Activated B cell treated with CpG ODN at 0.5 μM for 24 hours (primary cell): ENCODE data around the gene PEX11G. TPM values are rescaled to one million over a fixed set of nuclear protein-coding genes. Genes with fewer than 3 reads are reported as not detected.

ENCODE experiments used
- ATAC-seq: fragments of 200-7000 bp; cut with Tn5 transposase; one replicate; pipeline ENCODE4 v1.10.0; 2021; ENCODE audit warnings: low read depth, mild to moderate bottlenecking, moderate library complexity
- CTCF ChIA-PET: fragments of 350-600 bp; sonication (Branson Sonifier 250); formaldehyde crosslinking; loops from one replicate; lab custom pipeline; 2021; ENCODE audit warnings: antibody characterized with exemption; lab: Charles Lee
- POLR2A ChIA-PET: fragments of 350-600 bp; sonication (Branson Sonifier 250); formaldehyde crosslinking; loops from one replicate; lab custom pipeline; 2021; ENCODE audit warnings: antibody characterized with exemption; lab: Charles Lee
- DNase-seq: peaks from one replicate; pipeline ENCODE4 v3.0.0; 2022
- H3K27ac Mint-ChIP-seq: one replicate; pipeline ENCODE4 v1.8.0; 2020; ENCODE audit warnings: mixed read lengths
- H3K27me3 Mint-ChIP-seq: one replicate; pipeline ENCODE4 v1.8.0; 2021; ENCODE audit warnings: mixed read lengths
- H3K36me3 Mint-ChIP-seq: one replicate; pipeline ENCODE4 v1.8.0; 2021; ENCODE audit warnings: low read depth, mixed read lengths
- H3K4me1 Mint-ChIP-seq: one replicate; pipeline ENCODE4 v1.8.0; 2021; ENCODE audit warnings: mixed read lengths
- H3K4me3 Mint-ChIP-seq: one replicate; pipeline ENCODE4 v1.8.0; 2020; ENCODE audit warnings: mild to moderate bottlenecking, mixed read lengths
- H3K9me3 Mint-ChIP-seq: one replicate; pipeline ENCODE4 v1.8.0; 2020; ENCODE audit warnings: mixed read lengths
- intact Hi-C: fragments of 100-400 bp; cut with micrococcal nuclease; formaldehyde crosslinking; loops from one replicate; pipeline ENCODE4 v1.15.1; 2024
- total RNA-seq: library from RNA; stranded (reverse); gene quantifications from 2 replicates; pipeline ENCODE4 v1.2.3, GENCODE V29; 2022
- TF ChIP-seq, protein P1 (sequence below): fragments of 200-600 bp; IDR thresholded peaks from one replicate; pipeline ENCODE4 v1.8.0; 2022; ENCODE audit warnings: antibody characterized with exemption, mild to moderate bottlenecking

Gene PEX11G
- total RNA-seq, 1 donor from 2014 or later, result 1.0 TPM

DNA sequence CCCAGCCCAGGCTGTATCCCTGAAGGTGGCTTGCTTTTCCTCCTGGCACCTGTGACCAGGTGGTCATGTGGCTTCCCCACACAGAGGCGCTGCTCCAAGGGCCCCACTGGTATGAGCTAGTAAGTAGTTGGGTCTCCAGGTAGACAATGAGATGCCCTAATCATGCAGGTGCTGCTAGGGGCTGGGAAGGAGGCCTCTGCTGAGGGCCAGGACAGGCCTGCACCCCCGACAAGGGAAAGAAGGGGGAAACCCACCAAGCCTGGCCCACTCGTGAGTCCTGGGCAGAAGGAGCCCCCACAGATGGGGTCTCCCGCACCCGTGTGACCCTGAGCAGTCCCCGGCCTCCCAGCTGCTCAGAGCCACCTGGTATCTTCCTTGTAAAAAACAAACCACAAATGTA lies 13.2 kb downstream of the PEX11G start:
- peak overlapping the region; percentile 41 for H3K27ac Mint-ChIP-seq
- intact Hi-C loops, result no loop called here
- peaks cover 24% of the 10 kb centered on the region for H3K4me1 Mint-ChIP-seq
- H3K4me3 Mint-ChIP-seq, result no peak overlapping the region
- no peak for ATAC-seq
- no peaks in the 10 kb centered on the region for H3K27me3 Mint-ChIP-seq
- POLR2A ChIA-PET, result no interaction called here
- no peaks in the 10 kb centered on the region for H3K9me3 Mint-ChIP-seq
- TF ChIP-seq, protein P1, sequence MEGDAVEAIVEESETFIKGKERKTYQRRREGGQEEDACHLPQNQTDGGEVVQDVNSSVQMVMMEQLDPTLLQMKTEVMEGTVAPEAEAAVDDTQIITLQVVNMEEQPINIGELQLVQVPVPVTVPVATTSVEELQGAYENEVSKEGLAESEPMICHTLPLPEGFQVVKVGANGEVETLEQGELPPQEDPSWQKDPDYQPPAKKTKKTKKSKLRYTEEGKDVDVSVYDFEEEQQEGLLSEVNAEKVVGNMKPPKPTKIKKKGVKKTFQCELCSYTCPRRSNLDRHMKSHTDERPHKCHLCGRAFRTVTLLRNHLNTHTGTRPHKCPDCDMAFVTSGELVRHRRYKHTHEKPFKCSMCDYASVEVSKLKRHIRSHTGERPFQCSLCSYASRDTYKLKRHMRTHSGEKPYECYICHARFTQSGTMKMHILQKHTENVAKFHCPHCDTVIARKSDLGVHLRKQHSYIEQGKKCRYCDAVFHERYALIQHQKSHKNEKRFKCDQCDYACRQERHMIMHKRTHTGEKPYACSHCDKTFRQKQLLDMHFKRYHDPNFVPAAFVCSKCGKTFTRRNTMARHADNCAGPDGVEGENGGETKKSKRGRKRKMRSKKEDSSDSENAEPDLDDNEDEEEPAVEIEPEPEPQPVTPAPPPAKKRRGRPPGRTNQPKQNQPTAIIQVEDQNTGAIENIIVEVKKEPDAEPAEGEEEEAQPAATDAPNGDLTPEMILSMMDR, result no peak
- CTCF ChIA-PET, result no interaction called here
- no peak for DNase-seq
- H3K36me3 Mint-ChIP-seq, result peaks cover 23% of the 10 kb centered on the region

DNA sequence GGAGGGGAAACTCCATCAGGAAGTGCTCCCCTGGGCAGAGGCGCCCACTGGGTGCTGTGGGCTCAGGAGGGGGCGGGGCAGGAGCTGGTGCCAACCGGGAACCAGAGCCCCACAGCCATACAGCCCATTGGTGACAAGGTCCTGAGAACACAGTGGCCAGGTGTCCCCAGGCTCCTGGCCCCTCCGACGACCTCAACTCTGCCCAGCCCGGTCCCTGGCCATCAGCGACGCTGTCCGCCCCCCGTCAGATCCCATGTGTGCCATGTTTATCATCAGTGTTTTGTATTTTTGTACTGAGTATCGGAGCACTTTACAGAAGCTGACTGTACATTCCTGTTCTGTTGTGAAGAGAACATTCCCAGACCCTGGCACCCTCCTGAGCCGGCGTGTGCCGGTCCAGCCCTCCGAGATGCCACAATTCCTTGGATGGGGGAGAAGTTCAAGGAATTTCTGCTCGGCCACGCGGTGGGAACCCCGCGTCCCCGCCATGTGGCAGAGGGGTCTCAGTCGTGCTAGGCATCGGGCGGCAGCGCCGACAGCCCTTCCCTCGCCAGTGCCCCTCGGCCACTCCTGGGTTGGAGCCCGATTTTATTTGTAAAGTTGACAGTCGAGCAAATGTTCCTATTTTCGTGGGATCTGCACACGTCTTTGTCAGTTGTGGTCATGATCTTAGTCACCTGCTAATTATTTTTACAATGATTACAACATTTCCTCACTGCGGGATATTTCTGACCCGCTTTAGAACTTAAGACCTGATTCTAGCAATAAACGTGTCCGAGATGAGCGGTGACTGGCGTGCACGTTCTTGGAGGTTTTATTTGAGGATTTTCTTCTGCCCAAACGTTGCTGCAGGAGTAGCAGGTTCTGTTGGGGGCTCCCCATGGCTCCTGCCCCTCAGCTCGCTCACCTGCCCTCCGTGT lies 16.9 kb downstream of the PEX11G start:
- no peaks in the 10 kb centered on the region for H3K9me3 Mint-ChIP-seq
- intact Hi-C loops, result loop anchor here (2.0 to 5.0 kb wide), 2 partner anchors 17 to 50 kb away; partner anchors contain the start of genes MCOLN1 and PEX11G
- TF ChIP-seq, protein P1, result no peak
- H3K27ac Mint-ChIP-seq, result peak overlapping the region; percentile 90
- H3K36me3 Mint-ChIP-seq, result peaks cover 52% of the 10 kb centered on the region
- POLR2A ChIA-PET, result interaction anchor here (0.6 kb wide), 1 partner anchor 62 kb away, joined by 4 read pairs; no protein-coding TSS in a partner anchor
- H3K27me3 Mint-ChIP-seq, result no peaks in the 10 kb centered on the region
- DNase-seq, result no peak
- CTCF ChIA-PET, result no interaction called here
- H3K4me1 Mint-ChIP-seq, result peaks cover 24% of the 10 kb centered on the region
- ATAC-seq, result no peak
- no peak overlapping the region for H3K4me3 Mint-ChIP-seq

DNA sequence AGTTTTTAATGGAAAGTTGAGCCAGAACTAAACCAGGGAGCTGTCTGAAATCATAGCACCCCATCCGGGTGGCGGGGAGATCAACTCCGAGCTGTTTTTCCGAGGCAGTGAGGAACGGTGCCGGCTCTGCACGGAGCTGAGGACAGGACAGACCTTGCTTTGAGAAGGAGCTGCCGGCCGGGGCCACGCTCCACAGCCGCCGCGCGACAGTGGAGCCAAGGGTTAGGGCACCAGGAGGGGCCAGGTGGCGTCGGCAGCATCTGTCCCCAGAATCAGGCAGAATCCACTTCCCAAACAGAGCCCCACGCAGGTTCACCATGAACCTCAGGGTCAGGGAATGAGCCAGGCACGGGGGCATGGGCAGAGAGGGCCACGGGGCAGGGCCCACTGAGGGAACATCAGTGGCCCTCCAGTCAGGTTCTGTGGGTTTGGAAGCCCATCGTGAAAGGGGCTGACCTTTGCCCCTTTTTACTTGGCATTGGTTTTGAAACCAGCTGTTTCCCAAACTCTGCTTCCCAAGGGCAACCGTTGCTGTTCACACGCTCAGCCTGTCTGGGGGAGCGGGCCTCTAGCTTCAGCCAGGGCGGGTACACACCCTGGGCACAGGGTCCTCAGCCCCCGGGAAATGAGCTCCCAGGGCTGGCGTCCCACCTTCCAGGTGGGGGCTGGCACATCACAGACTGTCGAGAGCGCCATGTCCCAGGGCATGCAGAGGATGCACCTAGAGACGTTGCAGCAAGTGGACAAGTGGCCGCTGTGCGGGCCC lies 18.1 kb downstream of the PEX11G start:
- Mint-ChIP-seq H3K4me3 (no peak overlapping the region), H3K9me3 (no peaks in the 10 kb centered on the region), H3K27ac (no peak overlapping the region), H3K4me1 (peaks cover 24% of the 10 kb centered on the region), H3K36me3 (peaks cover 55% of the 10 kb centered on the region), H3K27me3 (no peaks in the 10 kb centered on the region)
- CTCF ChIA-PET, result no interaction called here
- POLR2A ChIA-PET, result no interaction called here
- intact Hi-C loops, result loop anchor here (5.0 kb wide), 1 partner anchor 52 kb away; the partner anchor contains the start of gene MCOLN1
- DNase-seq (no peak), ATAC-seq (no peak)
- TF ChIP-seq, protein P1, result no peak

DNA sequence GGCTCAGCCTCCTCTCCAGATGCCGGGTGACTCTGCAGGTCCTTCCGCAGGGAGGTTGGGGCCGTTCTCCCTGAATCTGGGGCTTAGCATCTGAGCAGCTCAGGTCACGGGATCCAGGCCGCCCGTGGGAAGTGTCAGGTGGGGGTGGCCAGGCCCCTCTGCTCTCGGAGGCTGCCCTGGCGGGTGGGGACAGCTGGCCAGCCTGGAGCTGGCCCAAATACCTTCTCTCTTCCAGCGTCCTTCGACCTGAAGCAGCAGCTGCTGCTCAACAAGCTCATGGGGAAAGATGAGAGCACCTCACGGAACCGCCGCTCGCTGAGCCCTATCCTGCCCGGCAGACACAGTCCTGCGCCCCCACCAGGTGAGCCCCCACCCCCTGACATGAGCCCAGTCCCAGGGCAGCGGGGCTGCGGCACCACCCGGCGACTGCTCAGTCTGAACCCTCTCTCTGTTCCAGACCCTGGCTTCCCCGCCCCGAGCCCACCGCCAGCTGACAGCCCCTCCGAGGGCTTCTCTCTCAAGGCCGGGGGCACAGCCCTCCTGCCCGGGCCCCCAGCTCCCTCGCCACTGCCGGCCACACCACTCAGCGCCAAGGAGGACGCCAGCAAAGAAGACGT lies 19.1 kb downstream of the PEX11G start:
- Mint-ChIP-seq H3K9me3 (no peaks in the 10 kb centered on the region), H3K27me3 (no peaks in the 10 kb centered on the region), H3K4me1 (peaks cover 24% of the 10 kb centered on the region), H3K27ac (no peak overlapping the region), H3K36me3 (peaks cover 57% of the 10 kb centered on the region), H3K4me3 (no peak overlapping the region)
- TF ChIP-seq, protein P1, result no peak
- ChIA-PET POLR2A (interaction anchor here (0.5 kb wide), 1 partner anchor 881 kb away, joined by 3 read pairs; no protein-coding TSS in a partner anchor), CTCF (no interaction called here)
- ATAC-seq, result no peak
- intact Hi-C loops, result loop anchor here (5.0 kb wide), 1 partner anchor 53 kb away; the partner anchor contains the start of gene MCOLN1
- no peak for DNase-seq
